Kidney (tissue), 14 donors: ENCODE results near the gene CRNKL1. TPM values are rescaled to one million over a fixed set of nuclear protein-coding genes. Genes with fewer than 3 reads are reported as not detected.
A peak's percentile ranks its signal among the peaks of the same experiment; 100 is the strongest.

Experiments used
- DNase-seq, 5 donors: peaks; one replicate each; pipeline ENCODE4 v3.0.0-alpha.2; 2013 to 2020
- FAIRE-seq: peaks from 2 replicates; lab custom pipeline; 2012; peaks lifted over from hg19 to GRCh38; lab: Jason Lieb, UNC
- H3K27ac ChIP-seq, 2 donors: one replicate each; pipeline ENCODE4 v1.7.0; 2013; ENCODE audit warnings: low read depth in 2 of 2, low read length in 2 of 2, inconsistent platforms in 1 of 2
- H3K27me3 ChIP-seq: one replicate; pipeline ENCODE4 v1.7.1; 2013; ENCODE audit warnings: low read length, inconsistent platforms; ENCODE audit not compliant: control insufficient read depth, insufficient read depth
- H3K36me3 ChIP-seq, 3 donors: one replicate each; pipeline versions ENCODE4 v1.7.0 to v1.7.1; 2013; ENCODE audit warnings: low read length in 3 of 3, control low read depth in 1 of 3, inconsistent platforms in 1 of 3; ENCODE audit not compliant: insufficient read depth in 3 of 3, control insufficient read depth in 2 of 3
- H3K4me1 ChIP-seq, 3 donors: one replicate each; pipeline versions ENCODE4 v1.7.0 to v1.7.1; 2013; ENCODE audit warnings: low read length in 3 of 3, inconsistent platforms in 1 of 3, low read depth in 1 of 3; ENCODE audit not compliant: control insufficient read depth in 2 of 3, insufficient read depth in 2 of 3
- H3K4me3 ChIP-seq, 3 donors: one replicate each; pipeline versions ENCODE4 v1.7.0 to v1.8.1; 2013; ENCODE audit warnings: low read length in 3 of 3, control low read depth in 1 of 3, inconsistent platforms in 1 of 3
- H3K9ac ChIP-seq, 3 donors: one replicate each; pipeline versions ENCODE4 v1.7.0 to v1.7.1; 2013; ENCODE audit warnings: low read length in 3 of 3, control low read depth in 1 of 3, inconsistent platforms in 1 of 3
- H3K9me3 ChIP-seq, 3 donors: one replicate each; pipeline versions ENCODE4 v1.7.0 to v1.7.1; 2013; ENCODE audit warnings: low read length in 3 of 3, control low read depth in 1 of 3, inconsistent platforms in 1 of 3; ENCODE audit not compliant: control insufficient read depth in 2 of 3, insufficient read depth in 1 of 3
- CTCF ChIP-seq: IDR thresholded peaks from 3 replicates; pipeline ENCODE4 v1.5.1; 2012; ENCODE audit warnings: mild to moderate bottlenecking, moderate library complexity, borderline replicate concordance; ENCODE audit not compliant: insufficient read depth; ENCODE audit errors: extremely low read depth
- intact Hi-C: fragments of 100-400 bp; cut with DNase I; formaldehyde crosslinking; loops from one replicate; pipeline ENCODE4 v1.11.1; 2022
- polyA plus RNA-seq: library from polyadenylated mRNA; stranded (reverse); fragments of 350-450 nt; fragmentation: Illumina TruSeq; extraction: RNeasy Lipid Tissue Mini Kit (QIAGEN cat#74804); gene quantifications from one replicate; pipeline ENCODE4 v1.2.3, GENCODE V29; 2014; ENCODE audit warnings: low read depth, low replicate concordance; ENCODE audit not compliant: insufficient read depth
- total RNA-seq: library from RNA; stranded (reverse); fragmentation: NEBNext Ultra II Directional; extraction: Animal tissue kit (Norgen Biotek cat#: 25700); gene quantifications from one replicate; pipeline ENCODE4 v1.2.1, GENCODE V29; 2021
- donor health status: control.
- donor health status: control.
- donor health status: control.
- donor health status: control.
- donor health status: control.
- donor health status: DM: yes; HTN: yes; CAD: no.
- donor health status: Normal renal cell carcinoma (clear cell type).

The CRNKL1 gene
- total and polyA plus RNA-seq, 2 donors from 2014 or later: 18.3 to 20.8 TPM

- H3K9me3 ChIP-seq: no peaks in the 10 kb centered on the region
- H3K27ac ChIP-seq: no peak overlapping the region
- no peak overlapping the region for H3K4me3 ChIP-seq
- H3K9ac ChIP-seq: no peak overlapping the region
- intact Hi-C loops: loop anchor here (10.0 kb wide), 2 partner anchors 211 to 301 kb away; no protein-coding TSS in a partner anchor
- DNase-seq (peak in 2 of 5 donors; percentile 51 to 76), FAIRE-seq (no peak)
- H3K27me3 ChIP-seq: no peaks in the 10 kb centered on the region
- H3K4me1 ChIP-seq: peaks cover 7 to 51% (median 34%) of the 10 kb centered on the region in 3 donors
- H3K36me3 ChIP-seq: peaks cover 3 to 42% (median 17%) of the 10 kb centered on the region in 3 donors
- TF ChIP-seq CTCF: peak; percentile 73
Measured at GRCh38 chr20:19995220-19995863, 56.9 kb downstream of the CRNKL1 start.

- Histone ChIP-seq H3K9ac (peak overlapping the region in 1 of 3 donors; percentile 7), H3K27me3 (no peaks in the 10 kb centered on the region), H3K4me1 (peaks cover 7 to 50% (median 27%) of the 10 kb centered on the region in 3 donors), H3K4me3 (no peak overlapping the region), H3K27ac (peak overlapping the region in 1 of 2 donors; percentile 42), H3K36me3 (peaks cover 3 to 31% (median 13%) of the 10 kb centered on the region in 3 donors), H3K9me3 (no peaks in the 10 kb centered on the region)
- intact Hi-C loops: loop anchor here (10.0 kb wide), 2 partner anchors 209 to 299 kb away; no protein-coding TSS in a partner anchor
- TF ChIP-seq CTCF: no peak
- FAIRE-seq (no peak), DNase-seq (no peak)
Measured at GRCh38 chr20:19993958-19994669, 58.2 kb downstream of the CRNKL1 start.

- FAIRE-seq: no peak
- DNase-seq: no peak
Measured at GRCh38 chr20:19992996-19993908, 59.0 kb downstream of the CRNKL1 start.

More at GRCh38 chr20:19992996-19993908, 59.0 kb downstream of the CRNKL1 start:
- Histone ChIP-seq H3K4me1 (peaks cover 7 to 45% (median 23%) of the 10 kb centered on the region in 3 donors), H3K9ac (peak overlapping the region in 1 of 3 donors; percentile 11), H3K27ac (peak overlapping the region; percentile 34 to 59), H3K4me3 (no peak overlapping the region), H3K36me3 (peaks cover 3 to 23% (median 14%) of the 10 kb centered on the region in 3 donors), H3K9me3 (no peaks in the 10 kb centered on the region), H3K27me3 (no peaks in the 10 kb centered on the region)
- no peak for TF ChIP-seq CTCF
- intact Hi-C loops: loop anchor here (10.0 kb wide), 2 partner anchors 208 to 298 kb away; no protein-coding TSS in a partner anchor
